GM19463 (cell line): Measurements from ENCODE around the gene SIX3.

Experiments
- ATAC-seq: cut with Tn5 transposase; IDR thresholded peaks from one replicate; pipeline ENCODE4 v1.9.1; 2021; ENCODE audit warnings: mild to moderate bottlenecking, moderate library complexity; ENCODE audit not compliant: unreplicated experiment

The SIX3 gene

DNA sequence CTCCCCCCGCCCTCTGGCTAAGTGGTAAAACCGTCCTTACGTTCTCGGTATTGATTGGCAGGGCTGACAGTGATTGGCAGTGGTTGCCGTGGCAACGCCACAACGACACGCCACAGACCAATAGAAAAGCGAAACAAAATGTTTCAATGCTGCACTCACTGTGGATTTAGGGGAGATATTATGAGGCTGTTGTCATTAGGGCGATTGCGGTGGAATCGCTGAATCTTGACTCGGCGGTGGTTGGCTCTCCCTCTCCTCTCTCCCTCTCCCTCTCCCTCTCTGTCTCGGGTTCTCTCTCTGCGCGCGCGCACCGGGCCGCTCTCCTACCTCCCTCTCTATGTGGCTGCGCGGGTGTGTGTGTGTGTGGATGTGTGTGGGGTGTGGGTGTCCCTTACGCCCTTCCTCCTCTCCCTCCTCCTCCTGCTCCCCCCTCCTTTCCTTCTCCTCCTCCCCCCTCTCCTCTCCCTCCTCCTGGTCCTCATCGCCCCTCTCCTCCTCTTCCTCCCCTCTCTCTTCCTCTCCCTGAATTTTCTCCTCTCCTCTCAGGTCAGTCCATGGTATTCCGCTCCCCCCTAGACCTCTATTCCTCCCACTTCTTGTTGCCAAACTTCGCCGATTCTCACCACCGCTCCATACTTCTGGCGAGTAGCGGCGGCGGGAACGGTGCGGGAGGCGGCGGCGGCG is at the start of gene SIX3:
Gene SIX3 (plus strand): TSS at position 152 of the 684 bp plus-strand sequence. CDS start 403 bp downstream, at position 555.
- peak; percentile 57 for ATAC-seq

- peak; percentile 48 for ATAC-seq
Measured at GRCh38 chr2:44894058-44894457, 47.4 kb upstream of the SIX3 start.

- ATAC-seq: no peak
Measured at GRCh38 chr2:44895061-44895460, 46.4 kb upstream of the SIX3 start.

DNA sequence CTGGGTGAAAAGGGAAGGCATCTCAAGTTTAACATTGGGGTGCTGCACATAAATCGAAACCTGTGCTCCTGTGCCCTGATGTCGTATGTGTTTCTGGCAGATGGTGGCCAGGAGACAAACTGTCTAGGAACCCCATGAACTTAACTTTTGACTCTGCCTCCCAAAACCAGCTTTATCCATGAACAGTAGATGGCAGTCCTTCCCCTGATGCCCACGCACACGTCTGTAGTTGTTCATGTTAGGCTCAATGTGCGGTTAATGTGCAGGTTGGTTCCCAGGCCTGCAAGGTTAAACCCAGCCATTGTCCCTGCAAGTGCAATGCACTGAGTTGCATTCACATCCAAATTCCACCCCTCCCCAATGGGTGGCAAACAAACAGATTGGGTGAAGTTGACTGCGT is 44.1 kb upstream of the SIX3 start:
- no peak for ATAC-seq

DNA sequence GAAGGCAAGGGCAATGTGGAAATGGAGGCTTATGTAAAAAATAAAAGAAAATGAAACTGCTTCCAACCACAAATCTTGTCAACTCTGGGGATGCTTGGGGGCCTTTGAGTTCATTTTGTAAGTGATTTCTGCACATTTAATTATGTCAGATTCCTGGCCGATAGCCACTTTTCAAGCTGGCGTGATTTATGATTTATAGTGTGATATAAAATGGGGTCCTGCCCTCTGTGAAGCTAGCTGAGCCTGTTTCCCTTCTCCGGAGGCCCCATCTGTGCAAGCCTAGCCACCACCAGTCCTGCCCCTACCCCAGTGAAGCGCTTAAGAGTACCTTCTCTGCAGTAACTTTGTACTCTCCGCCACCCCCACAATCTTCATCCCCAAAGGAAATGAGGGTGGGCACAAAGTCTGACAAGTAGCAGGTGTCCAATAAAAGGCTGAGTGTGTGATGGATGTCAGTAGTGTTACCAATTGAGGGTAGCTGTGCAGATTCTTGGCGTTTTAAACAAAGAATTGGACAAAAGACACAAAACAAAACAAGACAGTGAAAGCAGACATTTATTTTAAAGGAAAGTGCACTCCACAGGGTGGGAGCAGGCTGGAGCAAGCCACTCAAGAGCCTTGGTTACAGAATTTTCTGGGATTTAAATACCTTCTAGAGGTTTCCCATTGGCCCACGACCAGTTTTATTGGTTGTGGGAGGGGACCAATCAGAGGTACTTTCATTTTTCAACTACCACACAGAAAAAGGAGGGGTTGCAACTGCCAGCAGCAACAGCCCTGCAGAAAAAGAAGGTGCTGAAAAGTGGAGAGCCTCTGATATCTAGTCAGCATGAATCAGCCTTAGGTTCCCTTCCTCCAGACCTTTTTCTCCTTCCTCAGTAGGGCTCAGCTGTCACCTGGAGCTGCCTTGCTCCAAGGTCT is 39.0 kb upstream of the SIX3 start:
- ATAC-seq: no peak

DNA sequence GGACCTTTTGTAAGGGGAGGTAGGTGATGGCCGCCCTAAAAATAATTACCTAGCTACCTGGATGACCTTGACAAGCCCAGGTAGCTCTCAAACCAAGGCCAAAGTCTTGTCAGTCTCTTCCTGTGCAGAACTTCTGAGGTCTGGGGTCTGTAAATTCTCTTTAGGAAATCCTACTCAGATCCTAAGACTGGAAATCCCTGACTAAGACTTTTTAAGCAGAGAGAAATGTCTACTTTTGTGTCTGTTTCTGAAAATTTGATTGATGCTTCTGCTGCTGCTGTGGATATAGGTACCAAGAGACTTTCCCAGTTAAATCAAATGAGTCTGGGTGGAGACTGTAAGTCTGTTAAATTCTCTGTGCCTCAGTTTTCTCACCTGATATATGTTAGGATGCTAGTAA is 36.9 kb upstream of the SIX3 start:
- no peak for ATAC-seq

GRCh38 chr2:44906972-44907371 is 34.5 kb upstream of the SIX3 start:
- ATAC-seq: no peak

DNA sequence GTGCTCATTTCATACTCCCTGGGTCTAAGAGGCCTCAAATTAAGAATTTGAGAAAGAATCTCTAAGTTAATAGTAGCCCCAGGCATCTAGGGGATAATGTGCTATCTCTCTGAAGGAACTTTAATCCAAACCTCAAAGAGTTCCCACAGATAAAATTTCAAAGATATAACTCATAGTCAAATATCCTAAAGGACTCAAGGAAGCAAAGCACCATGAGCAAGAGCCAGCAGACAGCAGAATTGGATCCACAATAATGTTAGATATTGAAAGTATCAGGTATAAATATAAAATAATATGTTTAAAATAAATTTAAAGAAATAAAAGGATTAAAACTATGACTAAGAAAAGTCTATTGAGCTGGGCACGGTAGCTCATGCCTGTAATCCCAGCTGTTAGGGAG is 31.7 kb upstream of the SIX3 start:
- ATAC-seq: no peak

- no peak for ATAC-seq
Measured at GRCh38 chr2:44912660-44913059, 28.8 kb upstream of the SIX3 start.

DNA sequence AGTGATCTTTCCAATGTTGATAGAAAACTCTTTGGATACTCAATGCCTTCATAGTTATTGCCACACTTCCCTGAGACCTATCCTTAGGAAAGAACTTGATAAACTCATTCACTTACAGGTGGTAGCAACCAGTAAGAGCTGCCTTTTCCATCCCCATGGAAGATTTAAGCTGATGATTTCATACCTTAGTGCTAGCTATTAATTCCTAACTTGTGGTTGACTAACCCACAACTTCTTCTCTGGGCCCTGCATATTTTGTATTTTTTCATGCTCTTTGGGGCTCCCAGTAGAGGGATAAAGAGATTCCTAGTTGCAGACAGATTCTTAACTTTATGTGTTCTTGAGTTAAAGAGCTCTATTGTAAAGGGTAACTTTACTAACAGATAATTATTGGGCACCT is 25.2 kb upstream of the SIX3 start:
- no peak for ATAC-seq

GRCh38 chr2:44918095-44918775 is 23.3 kb upstream of the SIX3 start:
- ATAC-seq: peak; percentile 65

- ATAC-seq: no peak
Measured at GRCh38 chr2:44920751-44921150, 20.8 kb upstream of the SIX3 start.

DNA sequence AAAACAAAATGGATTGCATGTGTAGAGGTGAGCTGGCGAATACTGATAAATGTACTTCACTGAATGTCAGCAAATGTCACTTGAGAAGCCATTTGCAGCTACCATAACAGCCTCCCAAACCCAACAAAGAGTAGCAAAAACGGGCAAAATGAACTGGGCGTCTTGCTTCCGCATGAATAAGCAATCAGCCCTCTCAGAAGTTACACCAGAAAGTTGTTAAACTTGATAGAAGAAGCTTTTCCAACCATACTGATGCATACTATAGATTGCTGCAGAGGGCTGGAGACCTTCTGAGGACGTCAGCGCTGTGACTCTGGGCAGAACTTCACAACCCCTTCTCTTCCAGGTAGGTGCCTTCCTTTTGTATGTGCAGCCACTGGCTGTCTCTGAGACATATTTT is 18.7 kb upstream of the SIX3 start:
- no peak for ATAC-seq

DNA sequence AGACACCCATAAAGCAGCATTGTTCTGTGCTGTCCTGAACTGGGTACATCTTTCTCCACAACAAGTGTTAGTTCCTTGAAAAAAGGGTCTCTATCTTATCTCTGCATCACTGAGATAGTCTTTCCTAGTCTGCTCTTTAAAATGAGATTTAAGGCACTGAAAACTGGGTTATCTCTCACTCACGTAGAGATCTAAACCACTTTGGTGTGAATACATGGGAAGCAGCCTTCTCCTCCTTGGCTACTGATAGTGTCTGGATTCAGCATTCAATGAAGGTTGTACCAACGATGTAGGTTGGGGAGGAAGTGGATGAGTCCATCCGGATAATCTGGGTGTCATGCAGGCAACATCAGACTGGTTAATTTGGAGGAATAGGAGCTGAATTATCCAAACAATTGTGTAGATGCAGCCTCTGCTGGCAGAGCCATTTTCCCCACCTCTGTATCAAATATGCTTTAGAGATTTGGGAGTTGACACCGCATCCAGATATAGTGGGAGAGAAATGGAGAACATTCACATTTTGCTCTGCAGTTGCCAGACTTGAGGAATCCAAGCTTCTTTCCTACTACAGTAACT is 15.9 kb upstream of the SIX3 start:
- no peak for ATAC-seq

DNA sequence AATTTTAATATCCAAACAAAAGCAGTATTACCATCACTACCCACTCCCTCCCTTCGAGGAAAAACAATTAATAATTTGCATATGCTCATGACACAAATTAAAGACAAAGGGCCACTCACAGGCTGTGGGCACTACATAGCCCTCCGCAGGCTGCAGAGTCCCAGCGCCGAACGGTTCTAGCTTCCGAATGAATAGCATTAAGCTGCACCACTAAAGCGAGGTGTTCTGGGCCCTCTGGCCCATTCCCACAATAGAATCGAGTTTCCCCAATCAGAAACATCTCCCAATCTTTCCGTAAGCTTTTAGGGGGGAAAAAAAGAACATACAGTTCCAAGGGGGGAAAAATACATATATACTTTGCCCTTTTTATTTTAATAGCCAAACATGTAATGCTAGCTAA is 14.5 kb upstream of the SIX3 start:
- ATAC-seq: no peak

GRCh38 chr2:44927985-44928482 is 13.5 kb upstream of the SIX3 start:
- ATAC-seq: no peak

DNA sequence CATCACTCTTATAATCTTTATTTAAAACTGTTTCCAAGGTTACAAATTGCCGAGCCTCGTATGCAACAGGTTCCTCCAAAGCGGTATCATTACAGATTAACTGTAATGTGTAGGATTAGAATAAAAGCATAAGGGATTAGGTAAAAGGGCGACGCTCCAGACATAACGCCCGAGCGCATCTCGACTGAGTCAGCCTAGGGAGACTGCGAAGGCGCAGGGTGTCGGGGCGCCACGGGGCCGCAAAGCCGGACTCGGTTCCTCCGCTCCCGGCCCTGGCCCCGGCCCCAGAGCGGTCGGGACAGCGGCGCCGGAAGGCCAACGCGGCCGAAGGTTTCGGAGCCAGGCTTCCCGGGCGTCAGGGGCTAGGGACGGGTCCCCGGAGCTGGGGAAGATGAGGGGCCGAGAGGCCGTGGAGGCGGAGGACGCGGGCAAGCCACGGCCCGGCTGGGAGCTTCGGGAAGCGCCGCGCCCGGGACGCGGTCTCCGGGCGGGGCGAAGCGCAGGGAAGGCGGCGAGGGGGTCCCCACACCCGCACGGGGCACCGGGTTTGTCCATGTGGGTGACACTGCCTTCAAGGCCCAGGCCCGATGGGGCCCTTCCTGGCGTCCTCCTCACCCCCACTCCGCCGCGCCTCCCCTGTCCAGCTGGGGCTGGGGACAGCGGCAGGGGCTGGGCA is 12.9 kb upstream of the SIX3 start:
- no peak for ATAC-seq

GRCh38 chr2:44929159-44929734 is 12.3 kb upstream of the SIX3 start:
- no peak for ATAC-seq

DNA sequence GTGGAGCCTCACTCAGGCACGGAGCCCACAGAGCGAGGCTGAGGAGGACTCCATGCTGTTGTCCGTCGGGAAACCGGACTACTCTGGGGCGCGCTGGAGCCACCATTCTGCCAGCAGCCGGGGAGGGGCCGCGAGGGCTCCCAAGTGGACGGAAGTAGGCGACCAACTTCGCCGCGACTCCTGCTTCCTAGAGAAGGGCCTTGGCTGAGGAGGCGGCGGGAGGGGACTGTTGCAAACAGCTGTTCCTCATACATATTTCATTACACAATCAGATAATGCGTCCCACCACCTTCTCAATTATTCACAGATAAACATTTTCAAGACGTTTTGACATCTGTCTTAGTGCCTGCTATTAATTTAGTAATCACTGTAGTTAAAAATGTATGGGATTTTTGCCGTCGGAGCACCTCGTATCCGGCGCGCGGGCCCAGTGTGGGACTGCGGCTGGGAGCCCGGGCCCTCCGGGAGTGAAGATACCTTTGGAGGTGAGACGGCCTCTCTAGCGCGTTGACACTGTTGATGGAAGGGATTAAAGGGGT is 11.7 kb upstream of the SIX3 start:
- no peak for ATAC-seq
